Measurements from ENCODE around the gene ETFRF1. TPM values are rescaled to one million over a fixed set of nuclear protein-coding genes. Genes with fewer than 3 reads are reported as not detected.

Gene ETFRF1
- polyA plus RNA-seq, 4 donors, result 33.0 to 64.1 (median 42.0) TPM

Other genes starting within 250 kb of the ETFRF1 start
- 10 to 100 TPM; 20.8 to 61.1 (median 53.5) TPM for gene BCAT1, start 246.1 kb upstream of the ETFRF1 start, polyA plus RNA-seq (ENCODE audit: insufficient read length in 4 of 4)
- 1 to 10 TPM; 1.8 to 8.4 (median 6.0) TPM for gene DNAI7, start 77 bp upstream of the ETFRF1 start, polyA plus RNA-seq (ENCODE audit: insufficient read length in 4 of 4)
- gene KRAS, start 55.7 kb downstream of the ETFRF1 start, polyA plus RNA-seq (ENCODE audit: insufficient read length in 4 of 4), result 10 to 100 TPM; 33.8 to 45.6 (median 42.5) TPM